HepG2 (cell line): Measurements from ENCODE around the gene SBNO2. TPM values are rescaled to one million over a fixed set of nuclear protein-coding genes. Genes with fewer than 3 reads are reported as not detected.

Experiments
- BATF2 ChIP-seq: sonication (generic); formaldehyde crosslinking; IDR thresholded peaks from 2 replicates; pipeline ENCODE4 v1.8.0; 2022; ENCODE audit warnings: mild to moderate bottlenecking, missing genetic modification reagents, moderate library complexity
- FOXK1 ChIP-seq: sonication (generic); formaldehyde crosslinking; IDR thresholded peaks from 2 replicates; pipeline ENCODE4 v1.4.0; 2020; ENCODE audit warnings: low read depth, missing genetic modification reagents, borderline replicate concordance
- HNRNPLL ChIP-seq: fragments of 200-400 bp; formaldehyde crosslinking; IDR thresholded peaks from 2 replicates; pipeline ENCODE4 v1.6.1; 2017; ENCODE audit warnings: mild to moderate bottlenecking, low read depth, low read length; ENCODE audit not compliant: poor library complexity, severe bottlenecking
- HOMEZ ChIP-seq: IDR thresholded peaks from 2 replicates; pipeline ENCODE4 v1.6.1; 2016; ENCODE audit warnings: low read depth
- IRX3 ChIP-seq: sonication (generic); formaldehyde crosslinking; IDR thresholded peaks from 2 replicates; pipeline ENCODE4 v1.8.1; 2023; ENCODE audit warnings: mild to moderate bottlenecking, low read depth, missing genetic modification reagents, borderline replicate concordance
- KLF15 ChIP-seq: sonication (generic); formaldehyde crosslinking; IDR thresholded peaks from 2 replicates; pipeline ENCODE4 v1.8.1; 2023; ENCODE audit warnings: borderline replicate concordance, mild to moderate bottlenecking, inconsistent platforms, missing genetic modification reagents, mixed read lengths
- MED1 ChIP-seq: sonication (generic); formaldehyde crosslinking; IDR thresholded peaks from 2 replicates; pipeline ENCODE4 v1.4.0; 2020; ENCODE audit warnings: missing genetic modification reagents
- NFE2L2 ChIP-seq: fragments of 150-350 bp; IDR thresholded peaks from 2 replicates; pipeline ENCODE4 v1.6.1; 2014; ENCODE audit warnings: low read length
- ONECUT2 ChIP-seq: sonication (generic); formaldehyde crosslinking; IDR thresholded peaks from 2 replicates; pipeline ENCODE4 v1.4.0; 2020; ENCODE audit warnings: missing genetic modification reagents
- POGZ ChIP-seq: sonication (generic); formaldehyde crosslinking; IDR thresholded peaks from 2 replicates; pipeline ENCODE4 v1.4.0; 2020; ENCODE audit warnings: mild to moderate bottlenecking, missing genetic modification reagents
- PRDM4 ChIP-seq: sonication (generic); formaldehyde crosslinking; IDR thresholded peaks from 2 replicates; pipeline ENCODE4 v1.9.0; 2021; ENCODE audit warnings: missing genetic modification reagents, borderline replicate concordance
- SRSF1 ChIP-seq: fragments of 200-400 bp; formaldehyde crosslinking; optimal IDR thresholded peaks from 2 replicates; pipeline ENCODE3; 2017; ENCODE audit warnings: mild to moderate bottlenecking, low read depth, low read length, moderate library complexity
- TBX2 ChIP-seq: sonication (generic); formaldehyde crosslinking; IDR thresholded peaks from 2 replicates; pipeline ENCODE4 v1.5.0; 2020; ENCODE audit warnings: missing genetic modification reagents, mild to moderate bottlenecking, borderline replicate concordance
- THRA ChIP-seq: sonication (generic); formaldehyde crosslinking; IDR thresholded peaks from 2 replicates; pipeline ENCODE4 v1.4.0; 2020; ENCODE audit warnings: missing genetic modification reagents, borderline replicate concordance
- ZBTB1 ChIP-seq: sonication (generic); formaldehyde crosslinking; IDR thresholded peaks from 2 replicates; pipeline ENCODE4 v1.4.0; 2020; ENCODE audit warnings: missing genetic modification reagents, borderline replicate concordance
- ZNF20 ChIP-seq: sonication (generic); formaldehyde crosslinking; IDR thresholded peaks from 2 replicates; pipeline ENCODE4 v1.4.0; 2020; ENCODE audit warnings: mild to moderate bottlenecking, moderate library complexity, missing genetic modification reagents
- ZNF274 ChIP-seq: sonication (generic); formaldehyde crosslinking; IDR thresholded peaks from 2 replicates; pipeline ENCODE4 v1.5.1; 2020; ENCODE audit warnings: mild to moderate bottlenecking, missing genetic modification reagents
- ZNF292 ChIP-seq: sonication (generic); formaldehyde crosslinking; IDR thresholded peaks from 2 replicates; pipeline ENCODE4 v1.8.1; 2022; ENCODE audit warnings: mild to moderate bottlenecking, low read depth, missing genetic modification reagents, borderline replicate concordance
- ZNF558 ChIP-seq: sonication (generic); formaldehyde crosslinking; IDR thresholded peaks from 2 replicates; pipeline ENCODE4 v1.9.0; 2022; ENCODE audit warnings: mild to moderate bottlenecking, missing genetic modification reagents, borderline replicate concordance
- ZNF564 ChIP-seq: sonication (generic); formaldehyde crosslinking; IDR thresholded peaks from 2 replicates; pipeline ENCODE4 v1.8.1; 2023; ENCODE audit warnings: mild to moderate bottlenecking, missing genetic modification reagents
- ZNF792 ChIP-seq: IDR thresholded peaks from 2 replicates; pipeline ENCODE4 v1.6.1; 2016
- ZNF891 ChIP-seq: sonication (generic); formaldehyde crosslinking; IDR thresholded peaks from 2 replicates; pipeline ENCODE4 v1.5.0; 2020; ENCODE audit warnings: mild to moderate bottlenecking, missing genetic modification reagents
- polyA plus RNA-seq, 8 experiments: library from polyadenylated mRNA; depleted of rRNA in 3 of 8; stranded (reverse) in 7 of 8; unstranded in 1 of 8; fragments of >200 nt; fragmentation: Illumina TruSeq in 4 of 8; extraction: Trizol in 4 of 8; gene quantifications; 2 replicates each; pipeline versions ENCODE4 v1.2.1 to v1.2.3, GENCODE V29; 2011 to 2016; ENCODE audit warnings: low read depth in 4 of 8, missing spikeins in 1 of 8, mixed read lengths in 1 of 8; ENCODE audit not compliant: insufficient read depth in 1 of 8
- total RNA-seq, 5 experiments: library from RNA; depleted of rRNA; stranded (reverse); fragments of >200 nt; fragmentation: Illumina TruSeq; extraction: Trizol; gene quantifications; 2 replicates each; pipeline ENCODE4 v1.2.3, GENCODE V29; 2016; ENCODE audit warnings: low read depth in 1 of 5

The SBNO2 gene
- total and polyA plus RNA-seq, 2 of the 13 experiments (the other 11 are each of a cell fraction or from before 2014, with no cell fraction given): 8.6 to 10.4 TPM

GRCh38 chr19:1205114-1206099 is 31.3 kb upstream of the SBNO2 start, which contains the start of gene STK11 (continued):
- no peak for TF ChIP-seq PRDM4 (CRISPR knock-in tag)
- TF ChIP-seq BATF2 (CRISPR knock-in tag): no peak
- peak; percentile 56 for TF ChIP-seq MED1 (CRISPR knock-in tag)
- TF ChIP-seq ZBTB1: no peak
- no peak for TF ChIP-seq ZNF792
- no peak for TF ChIP-seq ZNF20 (CRISPR knock-in tag)
- 0 out of 2 replicates have a peak, but pooled peaks have one; percentile 41 for TF ChIP-seq ZNF274
- TF ChIP-seq ZNF891 (CRISPR knock-in tag): no peak
- TF ChIP-seq FOXK1 (CRISPR knock-in tag): peak; percentile 77; the same call in 1 of the 2 replicates
- peak; percentile 65; the same call in 1 of the 2 replicates for TF ChIP-seq POGZ (CRISPR knock-in tag)
- TF ChIP-seq ZNF558 (CRISPR knock-in tag): no peak
- TF ChIP-seq TBX2 (CRISPR knock-in tag): peak; percentile 75
- TF ChIP-seq ONECUT2: no peak
- no peak for TF ChIP-seq ZNF564 (CRISPR knock-in tag)
- no peak for TF ChIP-seq IRX3 (CRISPR knock-in tag)
- 0 out of 2 replicates have a peak, but pooled peaks have one; percentile 9 for TF ChIP-seq HOMEZ (CRISPR knock-in tag)
- TF ChIP-seq THRA (CRISPR knock-in tag): peak; percentile 60
- peak; percentile 56 for TF ChIP-seq HNRNPLL
- peak; percentile 7 for TF ChIP-seq SRSF1
- TF ChIP-seq ZNF292 (CRISPR knock-in tag): no peak
- TF ChIP-seq KLF15 (CRISPR knock-in tag): no peak
- no peak for TF ChIP-seq NFE2L2
